HepG2 (cell line): Measurements from ENCODE around the gene MYPN. TPM values are rescaled to one million over a fixed set of nuclear protein-coding genes. Genes with fewer than 3 reads are reported as not detected.

Experiments used
- ARID5B ChIP-seq: IDR thresholded peaks from 2 replicates; pipeline ENCODE4 v1.4.0; 2020; ENCODE audit warnings: mild to moderate bottlenecking, missing genetic modification reagents
- HINFP ChIP-seq: sonication (generic); formaldehyde crosslinking; IDR thresholded peaks from 2 replicates; pipeline ENCODE4 v1.4.0; 2020; ENCODE audit warnings: low read depth, mild to moderate bottlenecking, missing genetic modification reagents
- MYC ChIP-seq: sonication (generic); formaldehyde crosslinking; IDR thresholded peaks from 2 replicates; pipeline ENCODE4 v1.9.0; 2021; ENCODE audit warnings: missing genetic modification reagents, borderline replicate concordance
- PAXIP1 ChIP-seq: sonication (generic); formaldehyde crosslinking; conservative IDR thresholded peaks from 2 replicates; pipeline ENCODE4 v1.4.0; 2020; ENCODE audit warnings: mild to moderate bottlenecking, missing genetic modification reagents, moderate library complexity
- ZBTB46 ChIP-seq: sonication (generic); formaldehyde crosslinking; IDR thresholded peaks from 2 replicates; pipeline ENCODE4 v1.4.0; 2020; ENCODE audit warnings: mild to moderate bottlenecking, missing genetic modification reagents, borderline replicate concordance
- ZNF264 ChIP-seq: sonication (generic); formaldehyde crosslinking; IDR thresholded peaks from 2 replicates; pipeline ENCODE4 v1.4.0; 2020; ENCODE audit warnings: missing genetic modification reagents
- ZNF333 ChIP-seq: sonication (generic); formaldehyde crosslinking; IDR thresholded peaks from 2 replicates; pipeline ENCODE4 v1.4.0; 2020; ENCODE audit warnings: mild to moderate bottlenecking, missing genetic modification reagents, borderline replicate concordance
- ZNF644 ChIP-seq: IDR thresholded peaks from 2 replicates; pipeline ENCODE4 v1.6.1; 2016; ENCODE audit warnings: low read depth
- polyA plus RNA-seq, 8 experiments: library from polyadenylated mRNA; depleted of rRNA in 3 of 8; stranded (reverse) in 7 of 8; unstranded in 1 of 8; fragments of >200 nt; fragmentation: Illumina TruSeq in 4 of 8; extraction: Trizol in 4 of 8; gene quantifications; 2 replicates each; pipeline versions ENCODE4 v1.2.1 to v1.2.3, GENCODE V29; 2011 to 2016; ENCODE audit warnings: low read depth in 4 of 8, missing spikeins in 1 of 8, mixed read lengths in 1 of 8; ENCODE audit not compliant: insufficient read depth in 1 of 8
- total RNA-seq, 5 experiments: library from RNA; depleted of rRNA; stranded (reverse); fragments of >200 nt; fragmentation: Illumina TruSeq; extraction: Trizol; gene quantifications; 2 replicates each; pipeline ENCODE4 v1.2.3, GENCODE V29; 2016; ENCODE audit warnings: low read depth in 1 of 5

The MYPN gene
- total and polyA plus RNA-seq, 2 of the 13 experiments (the other 11 are each of a cell fraction or from before 2014, with no cell fraction given), result not detected

- TF ChIP-seq ARID5B (CRISPR knock-in tag) (0 out of 2 replicates have a peak, but pooled peaks have one; percentile 55), ZNF644 (CRISPR knock-in tag) (0 out of 2 replicates have a peak, but pooled peaks have one; percentile 8), ZNF333 (CRISPR knock-in tag) (no peak), ZNF264 (no peak), MYC (CRISPR knock-in tag) (no peak), ZBTB46 (CRISPR knock-in tag) (no peak), PAXIP1 (CRISPR knock-in tag) (peak; percentile 75), HINFP (CRISPR knock-in tag) (no peak)
Measured at GRCh38 chr10:68163735-68164134, 54.4 kb downstream of the MYPN start (continued).
